Measurements from ENCODE around the gene JAKMIP1.

DNA sequence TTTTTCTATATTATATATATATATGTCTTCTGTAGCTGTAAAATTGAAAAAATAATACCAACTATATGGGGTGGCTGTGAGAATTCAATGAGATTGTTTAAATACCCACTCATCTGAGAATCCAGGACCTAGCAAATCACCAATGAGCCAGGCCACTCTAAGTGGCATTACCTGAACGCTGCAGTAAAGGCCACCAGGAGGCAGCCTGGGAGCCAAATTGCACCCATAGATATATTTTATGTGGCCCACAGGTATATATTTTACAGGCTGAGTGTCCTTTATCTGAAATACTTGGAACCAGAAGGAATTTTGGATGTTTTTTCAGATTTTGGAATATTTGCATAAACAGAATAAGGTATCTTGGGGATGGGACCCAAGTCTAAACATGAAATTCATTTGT is 124.0 kb downstream of the JAKMIP1 start:
- TF ChIP-seq, protein P1, sequence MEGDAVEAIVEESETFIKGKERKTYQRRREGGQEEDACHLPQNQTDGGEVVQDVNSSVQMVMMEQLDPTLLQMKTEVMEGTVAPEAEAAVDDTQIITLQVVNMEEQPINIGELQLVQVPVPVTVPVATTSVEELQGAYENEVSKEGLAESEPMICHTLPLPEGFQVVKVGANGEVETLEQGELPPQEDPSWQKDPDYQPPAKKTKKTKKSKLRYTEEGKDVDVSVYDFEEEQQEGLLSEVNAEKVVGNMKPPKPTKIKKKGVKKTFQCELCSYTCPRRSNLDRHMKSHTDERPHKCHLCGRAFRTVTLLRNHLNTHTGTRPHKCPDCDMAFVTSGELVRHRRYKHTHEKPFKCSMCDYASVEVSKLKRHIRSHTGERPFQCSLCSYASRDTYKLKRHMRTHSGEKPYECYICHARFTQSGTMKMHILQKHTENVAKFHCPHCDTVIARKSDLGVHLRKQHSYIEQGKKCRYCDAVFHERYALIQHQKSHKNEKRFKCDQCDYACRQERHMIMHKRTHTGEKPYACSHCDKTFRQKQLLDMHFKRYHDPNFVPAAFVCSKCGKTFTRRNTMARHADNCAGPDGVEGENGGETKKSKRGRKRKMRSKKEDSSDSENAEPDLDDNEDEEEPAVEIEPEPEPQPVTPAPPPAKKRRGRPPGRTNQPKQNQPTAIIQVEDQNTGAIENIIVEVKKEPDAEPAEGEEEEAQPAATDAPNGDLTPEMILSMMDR (IDR thresholded peaks at IDR 0.05), result no peak
- TF ChIP-seq EZH2 (IDR thresholded peaks at IDR 0.05; ENCODE audit: borderline replicate concordance, insufficient read depth, low read depth, low read length, poor library complexity, severe bottlenecking), result no peak
